ENCODE results near the gene NUDT14. TPM values are rescaled to one million over a fixed set of nuclear protein-coding genes. Genes with fewer than 3 reads are reported as not detected.

Gene NUDT14
- total RNA-seq, 1 donor from 2014 or later = 37.4 TPM

DNA sequence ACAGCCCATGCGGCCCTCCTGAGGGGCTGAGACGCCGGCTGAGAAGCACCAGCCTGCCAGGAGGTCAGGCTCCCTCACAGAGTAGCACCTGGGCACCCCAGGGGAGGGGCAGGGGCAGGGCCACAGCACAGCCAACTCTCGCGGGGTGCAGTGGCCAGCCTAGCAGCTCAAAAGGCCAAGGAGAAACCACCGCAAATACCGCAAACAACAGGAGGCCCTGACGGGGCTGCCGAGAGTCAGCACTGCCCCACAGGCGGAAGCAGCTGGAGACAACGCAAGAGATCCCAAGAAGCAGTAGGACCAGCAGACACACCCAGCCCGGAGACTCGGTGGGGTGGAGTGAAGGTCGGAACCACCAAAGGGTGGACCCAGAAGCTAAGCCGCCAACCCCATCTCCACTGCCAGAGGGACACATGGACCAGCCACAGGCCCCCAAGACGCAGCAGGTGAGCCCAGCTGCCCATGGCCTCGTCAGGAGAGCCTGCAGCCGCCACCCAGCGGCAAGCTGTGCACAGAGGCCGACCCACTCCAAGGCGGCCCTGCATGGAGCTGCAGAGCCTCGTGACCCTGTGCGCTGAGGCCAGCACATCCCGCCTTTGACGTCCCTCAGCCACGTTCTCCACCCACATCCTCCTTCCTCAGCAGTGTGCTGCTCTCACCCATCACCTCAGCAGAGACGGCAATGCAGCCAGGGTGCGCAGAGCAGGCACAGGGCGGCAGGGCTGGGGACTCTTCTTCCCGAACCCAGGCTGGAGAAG is 35.6 kb upstream of the NUDT14 start:
- no peak for DNase-seq (ENCODE audit: low spot score)
- Mint-ChIP-seq H3K27me3 (ENCODE audit: low read depth) (no peaks in the 10 kb centered on the region), H3K4me1 (ENCODE audit: low read depth) (no peaks in the 10 kb centered on the region), H3K27ac (ENCODE audit: unreplicated experiment) (no peak overlapping the region), H3K9me3 (ENCODE audit: low read depth) (no peaks in the 10 kb centered on the region), H3K4me3 (ENCODE audit: unreplicated experiment) (no peak overlapping the region), H3K36me3 (ENCODE audit: low read depth) (peaks cover 9% of the 10 kb centered on the region)
- TF ChIP-seq, protein P1, sequence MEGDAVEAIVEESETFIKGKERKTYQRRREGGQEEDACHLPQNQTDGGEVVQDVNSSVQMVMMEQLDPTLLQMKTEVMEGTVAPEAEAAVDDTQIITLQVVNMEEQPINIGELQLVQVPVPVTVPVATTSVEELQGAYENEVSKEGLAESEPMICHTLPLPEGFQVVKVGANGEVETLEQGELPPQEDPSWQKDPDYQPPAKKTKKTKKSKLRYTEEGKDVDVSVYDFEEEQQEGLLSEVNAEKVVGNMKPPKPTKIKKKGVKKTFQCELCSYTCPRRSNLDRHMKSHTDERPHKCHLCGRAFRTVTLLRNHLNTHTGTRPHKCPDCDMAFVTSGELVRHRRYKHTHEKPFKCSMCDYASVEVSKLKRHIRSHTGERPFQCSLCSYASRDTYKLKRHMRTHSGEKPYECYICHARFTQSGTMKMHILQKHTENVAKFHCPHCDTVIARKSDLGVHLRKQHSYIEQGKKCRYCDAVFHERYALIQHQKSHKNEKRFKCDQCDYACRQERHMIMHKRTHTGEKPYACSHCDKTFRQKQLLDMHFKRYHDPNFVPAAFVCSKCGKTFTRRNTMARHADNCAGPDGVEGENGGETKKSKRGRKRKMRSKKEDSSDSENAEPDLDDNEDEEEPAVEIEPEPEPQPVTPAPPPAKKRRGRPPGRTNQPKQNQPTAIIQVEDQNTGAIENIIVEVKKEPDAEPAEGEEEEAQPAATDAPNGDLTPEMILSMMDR (IDR thresholded peaks at IDR 0.05) = no peak

DNA sequence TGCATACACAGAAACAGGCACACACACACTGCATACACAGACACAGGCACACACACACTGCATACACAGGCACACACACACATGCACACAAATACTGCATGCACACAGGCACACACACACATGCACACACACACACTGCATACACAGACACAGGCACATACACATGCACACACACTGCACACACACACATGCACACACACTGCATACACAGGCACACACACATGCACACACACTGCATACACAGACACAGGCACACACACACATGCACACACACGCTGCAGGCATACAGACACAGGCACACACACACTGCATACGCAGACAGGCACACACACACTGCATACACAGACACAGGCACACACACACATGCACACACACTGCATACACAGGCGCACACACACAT is 34.5 kb upstream of the NUDT14 start:
- no peak overlapping the region for H3K4me3 Mint-ChIP-seq (ENCODE audit: unreplicated experiment)
- H3K27ac Mint-ChIP-seq (ENCODE audit: unreplicated experiment) = no peak overlapping the region
- DNase-seq (ENCODE audit: low spot score) = no peak
- no peaks in the 10 kb centered on the region for H3K9me3 Mint-ChIP-seq (ENCODE audit: low read depth)
- TF ChIP-seq, protein P1 (IDR thresholded peaks at IDR 0.05) = no peak
- no peaks in the 10 kb centered on the region for H3K4me1 Mint-ChIP-seq (ENCODE audit: low read depth)
- peaks cover 9% of the 10 kb centered on the region for H3K36me3 Mint-ChIP-seq (ENCODE audit: low read depth)
- no peaks in the 10 kb centered on the region for H3K27me3 Mint-ChIP-seq (ENCODE audit: low read depth)

DNA sequence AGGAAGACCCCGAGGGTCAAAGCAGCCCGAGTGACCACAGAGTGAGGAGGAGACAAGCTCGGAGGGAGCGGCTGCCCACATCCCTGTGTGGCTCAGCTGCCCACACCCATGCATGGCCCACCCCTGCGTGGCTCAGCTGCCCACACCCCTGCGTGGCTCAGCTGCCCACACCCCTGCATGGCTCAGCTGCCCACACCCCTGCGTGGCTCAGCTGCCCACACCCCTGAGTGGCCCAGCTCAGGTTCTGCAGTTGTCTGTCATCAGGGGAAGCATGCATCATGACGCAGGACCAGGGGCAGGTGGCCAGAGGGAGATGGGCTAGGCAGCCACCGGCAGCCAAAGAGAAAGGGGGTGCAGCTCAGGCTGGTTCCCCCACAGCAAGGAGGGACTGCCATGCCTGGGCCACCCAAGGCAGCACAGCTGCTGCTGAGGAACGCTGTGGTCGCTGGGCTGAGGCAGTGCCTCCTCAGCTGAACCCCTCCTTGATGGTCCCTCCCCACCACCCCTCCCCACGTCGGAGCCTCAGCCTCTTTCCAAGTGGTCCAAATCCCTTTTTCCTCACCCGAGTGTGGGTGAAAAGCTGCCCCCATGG is 33.3 kb upstream of the NUDT14 start:
- Mint-ChIP-seq H3K27me3 (ENCODE audit: low read depth) (no peaks in the 10 kb centered on the region), H3K36me3 (ENCODE audit: low read depth) (peaks cover 8% of the 10 kb centered on the region), H3K4me3 (ENCODE audit: unreplicated experiment) (no peak overlapping the region), H3K27ac (ENCODE audit: unreplicated experiment) (no peak overlapping the region), H3K4me1 (ENCODE audit: low read depth) (no peaks in the 10 kb centered on the region), H3K9me3 (ENCODE audit: low read depth) (no peaks in the 10 kb centered on the region)
- no peak for DNase-seq (ENCODE audit: low spot score)
- TF ChIP-seq, protein P1 (IDR thresholded peaks at IDR 0.05) = no peak

DNA sequence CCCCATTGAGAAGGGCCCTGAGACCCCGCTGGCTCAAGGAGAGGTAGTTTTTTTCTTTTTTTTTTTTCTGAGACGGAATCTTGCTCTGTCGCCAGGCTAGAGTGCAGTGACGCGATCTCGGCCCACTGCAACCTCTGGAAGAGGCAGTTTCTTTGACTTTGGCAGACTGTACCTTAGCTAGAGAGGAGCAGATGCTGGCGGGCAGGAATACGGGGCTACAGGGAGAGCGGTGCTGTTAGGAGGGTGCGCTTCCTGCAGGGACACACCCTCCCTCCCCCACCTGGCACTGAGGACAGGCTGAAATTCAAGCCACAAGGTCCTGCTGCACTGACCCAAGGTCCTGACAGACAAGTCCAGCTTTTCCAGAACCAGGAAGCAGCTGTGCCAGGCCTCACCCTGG is 32.2 kb upstream of the NUDT14 start:
- H3K9me3 Mint-ChIP-seq (ENCODE audit: low read depth) = no peaks in the 10 kb centered on the region
- no peak overlapping the region for H3K4me3 Mint-ChIP-seq (ENCODE audit: unreplicated experiment)
- no peaks in the 10 kb centered on the region for H3K27me3 Mint-ChIP-seq (ENCODE audit: low read depth)
- H3K36me3 Mint-ChIP-seq (ENCODE audit: low read depth) = peaks cover 6% of the 10 kb centered on the region
- DNase-seq (ENCODE audit: low spot score) = no peak
- no peak overlapping the region for H3K27ac Mint-ChIP-seq (ENCODE audit: unreplicated experiment)
- TF ChIP-seq, protein P1 (IDR thresholded peaks at IDR 0.05) = no peak
- H3K4me1 Mint-ChIP-seq (ENCODE audit: low read depth) = no peaks in the 10 kb centered on the region

DNA sequence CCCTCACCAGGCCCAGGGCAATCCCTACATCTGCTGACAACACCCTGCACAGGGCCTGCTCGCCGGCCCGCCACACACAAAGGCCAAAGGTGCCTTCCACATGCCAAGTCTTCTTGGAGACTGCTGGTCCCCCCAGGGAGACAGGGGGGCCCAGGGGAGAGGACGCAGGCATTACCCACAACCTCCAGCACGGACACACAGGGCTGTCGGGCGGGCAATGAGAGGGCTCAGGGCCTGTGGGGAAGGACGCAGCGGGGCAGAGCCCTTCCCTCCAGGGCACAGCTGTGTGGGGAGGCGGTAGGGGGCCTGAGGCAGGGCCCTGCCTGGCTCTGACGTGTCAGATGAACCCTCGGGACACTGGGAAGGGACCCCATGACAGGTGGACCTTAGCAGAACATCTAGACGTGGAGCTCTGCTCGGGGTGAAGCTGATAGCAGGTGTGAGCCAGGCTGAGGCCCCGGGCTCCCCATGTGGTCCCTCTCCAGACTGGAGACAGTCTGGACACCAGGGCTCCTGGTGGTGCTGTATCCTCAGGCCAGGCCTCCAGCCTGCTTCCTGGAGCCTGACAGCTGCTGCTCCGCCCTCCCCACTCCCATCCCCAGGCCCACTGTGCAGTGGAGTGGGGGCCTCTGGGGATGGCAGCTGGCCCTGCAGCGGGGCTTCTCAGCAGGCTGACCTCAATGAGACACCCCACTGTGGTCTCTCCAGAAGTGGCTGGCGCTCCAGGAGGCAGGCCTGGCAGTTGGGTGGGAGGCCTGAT is 31.6 kb upstream of the NUDT14 start:
- DNase-seq (ENCODE audit: low spot score) = no peak
- no peaks in the 10 kb centered on the region for H3K4me1 Mint-ChIP-seq (ENCODE audit: low read depth)
- no peaks in the 10 kb centered on the region for H3K9me3 Mint-ChIP-seq (ENCODE audit: low read depth)
- H3K36me3 Mint-ChIP-seq (ENCODE audit: low read depth) = peaks cover 5% of the 10 kb centered on the region
- no peaks in the 10 kb centered on the region for H3K27me3 Mint-ChIP-seq (ENCODE audit: low read depth)
- TF ChIP-seq, protein P1 (IDR thresholded peaks at IDR 0.05) = no peak
- H3K4me3 Mint-ChIP-seq (ENCODE audit: unreplicated experiment) = no peak overlapping the region
- no peak overlapping the region for H3K27ac Mint-ChIP-seq (ENCODE audit: unreplicated experiment)

All from chondrocyte (in vitro differentiated cells).